Fibroblast of villous mesenchyme (primary cell): Measurements from ENCODE around the gene SPAG9. TPM values are rescaled to one million over a fixed set of nuclear protein-coding genes. Genes with fewer than 3 reads are reported as not detected.
A peak's percentile ranks its signal among the peaks of the same experiment; 100 is the strongest.

Source experiments
- DNase-seq: peaks from one replicate; pipeline ENCODE4 v3.0.0-alpha.2; 2010; ENCODE audit warnings: low read depth
- H3K4me3 ChIP-seq: 2 replicates; pipeline ENCODE4 v1.5.1; 2011; ENCODE audit warnings: low read depth, mild to moderate bottlenecking, low read length
- CTCF ChIP-seq: IDR thresholded peaks from 2 replicates; pipeline ENCODE4 v1.5.1; 2012; ENCODE audit warnings: low read depth, mild to moderate bottlenecking, low read length; ENCODE audit not compliant: insufficient read depth
- total RNA-seq: library from RNA; depleted of rRNA; stranded (reverse); fragments of >200 nt; gene quantifications from 2 replicates; pipeline ENCODE4 v1.2.3, GENCODE V29; 2012

Gene SPAG9, protein sequence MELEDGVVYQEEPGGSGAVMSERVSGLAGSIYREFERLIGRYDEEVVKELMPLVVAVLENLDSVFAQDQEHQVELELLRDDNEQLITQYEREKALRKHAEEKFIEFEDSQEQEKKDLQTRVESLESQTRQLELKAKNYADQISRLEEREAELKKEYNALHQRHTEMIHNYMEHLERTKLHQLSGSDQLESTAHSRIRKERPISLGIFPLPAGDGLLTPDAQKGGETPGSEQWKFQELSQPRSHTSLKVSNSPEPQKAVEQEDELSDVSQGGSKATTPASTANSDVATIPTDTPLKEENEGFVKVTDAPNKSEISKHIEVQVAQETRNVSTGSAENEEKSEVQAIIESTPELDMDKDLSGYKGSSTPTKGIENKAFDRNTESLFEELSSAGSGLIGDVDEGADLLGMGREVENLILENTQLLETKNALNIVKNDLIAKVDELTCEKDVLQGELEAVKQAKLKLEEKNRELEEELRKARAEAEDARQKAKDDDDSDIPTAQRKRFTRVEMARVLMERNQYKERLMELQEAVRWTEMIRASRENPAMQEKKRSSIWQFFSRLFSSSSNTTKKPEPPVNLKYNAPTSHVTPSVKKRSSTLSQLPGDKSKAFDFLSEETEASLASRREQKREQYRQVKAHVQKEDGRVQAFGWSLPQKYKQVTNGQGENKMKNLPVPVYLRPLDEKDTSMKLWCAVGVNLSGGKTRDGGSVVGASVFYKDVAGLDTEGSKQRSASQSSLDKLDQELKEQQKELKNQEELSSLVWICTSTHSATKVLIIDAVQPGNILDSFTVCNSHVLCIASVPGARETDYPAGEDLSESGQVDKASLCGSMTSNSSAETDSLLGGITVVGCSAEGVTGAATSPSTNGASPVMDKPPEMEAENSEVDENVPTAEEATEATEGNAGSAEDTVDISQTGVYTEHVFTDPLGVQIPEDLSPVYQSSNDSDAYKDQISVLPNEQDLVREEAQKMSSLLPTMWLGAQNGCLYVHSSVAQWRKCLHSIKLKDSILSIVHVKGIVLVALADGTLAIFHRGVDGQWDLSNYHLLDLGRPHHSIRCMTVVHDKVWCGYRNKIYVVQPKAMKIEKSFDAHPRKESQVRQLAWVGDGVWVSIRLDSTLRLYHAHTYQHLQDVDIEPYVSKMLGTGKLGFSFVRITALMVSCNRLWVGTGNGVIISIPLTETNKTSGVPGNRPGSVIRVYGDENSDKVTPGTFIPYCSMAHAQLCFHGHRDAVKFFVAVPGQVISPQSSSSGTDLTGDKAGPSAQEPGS (N-terminal part only)
- 75.4 and 94.6 TPM in 2 replicates for total RNA-seq

DNA sequence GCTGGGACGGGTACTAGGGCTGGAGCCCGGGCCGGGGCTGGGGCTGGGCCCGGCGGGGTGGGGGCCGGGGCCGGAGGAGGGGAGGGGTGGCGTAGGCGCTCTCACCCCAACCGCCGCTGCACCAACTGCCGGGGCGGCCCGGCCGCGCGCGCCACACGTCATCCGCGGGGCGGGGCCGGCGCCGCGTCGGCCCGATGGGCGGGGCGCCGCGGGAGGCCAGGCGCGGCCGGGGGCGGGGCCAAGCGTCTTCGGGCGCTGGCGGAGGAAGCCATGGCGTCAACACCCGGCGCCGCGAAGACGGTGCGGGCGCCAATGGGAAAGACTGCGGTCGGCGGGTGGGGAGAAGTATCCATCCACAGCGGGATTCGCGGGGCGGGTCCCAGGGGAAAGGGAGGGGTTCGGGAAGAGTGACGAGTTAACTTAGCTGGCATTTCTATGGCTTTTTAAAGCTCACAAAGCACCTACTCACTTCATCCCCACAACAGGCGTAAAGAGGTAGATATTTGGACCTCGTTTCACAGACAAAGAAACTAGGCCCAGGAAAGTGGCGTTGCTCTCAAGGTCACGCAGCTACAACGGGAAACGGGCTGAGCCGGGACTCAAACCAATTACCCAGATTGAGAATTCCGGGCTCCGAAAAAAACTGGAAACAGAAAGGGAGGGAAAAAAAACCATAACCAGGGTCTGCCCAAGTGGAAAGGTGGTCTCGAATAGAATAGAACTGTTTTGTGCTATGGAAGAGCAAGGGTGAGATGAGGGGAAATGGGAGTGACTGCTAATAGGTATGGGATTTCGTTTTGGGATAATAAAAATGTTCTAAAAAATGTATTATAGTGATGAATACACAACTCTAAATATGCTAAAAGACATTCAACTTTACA is at the start of gene SPAG9:
Gene SPAG9, minus strand, starts transcription at position 130 of the 881 bp plus-strand sequence. CDS start 212 bp downstream, outside the sequence.
- peak; percentile 97 for DNase-seq
- TF ChIP-seq CTCF: no peak
- peak within 1 kb of the TSS; percentile 78 for H3K4me3 ChIP-seq

DNA sequence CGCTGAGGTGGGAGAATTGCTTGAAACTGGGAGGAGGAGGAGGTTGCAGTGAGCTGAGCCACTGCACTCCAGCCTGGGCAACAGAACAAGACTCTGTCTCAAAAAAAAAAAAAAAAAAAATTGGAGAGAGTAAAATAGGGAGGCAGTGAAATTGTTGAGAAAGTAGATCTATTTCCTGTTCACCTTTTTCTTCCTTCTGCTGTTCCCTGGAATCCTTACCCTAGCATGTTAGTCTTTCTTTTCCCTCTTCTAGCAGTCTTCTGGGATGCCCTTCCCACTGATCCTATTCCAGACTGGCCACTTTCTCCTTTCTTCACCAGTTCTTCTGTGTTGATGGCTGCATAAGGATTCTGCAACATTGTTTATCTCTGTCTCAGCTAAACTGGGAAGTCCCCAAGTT is 48.7 kb upstream of the SPAG9 start:
- H3K4me3 ChIP-seq: no peak overlapping the region
- TF ChIP-seq CTCF: no peak
- DNase-seq: no peak

GRCh38 chr17:51166987-51167931 is 46.6 kb upstream of the SPAG9 start:
- peak; percentile 80 for TF ChIP-seq CTCF
- peak overlapping the region; percentile 87 for H3K4me3 ChIP-seq
- peak; percentile 48 for DNase-seq

GRCh38 chr17:51166198-51166986 is 45.7 kb upstream of the SPAG9 start, which contains the start of gene NME2:
Gene NME2, plus strand, starts transcription at chr17:51166411. Its CDS starts 420 bp downstream, at chr17:51166831.
- peak; percentile 87 for DNase-seq
- TF ChIP-seq CTCF: no peak

DNA sequence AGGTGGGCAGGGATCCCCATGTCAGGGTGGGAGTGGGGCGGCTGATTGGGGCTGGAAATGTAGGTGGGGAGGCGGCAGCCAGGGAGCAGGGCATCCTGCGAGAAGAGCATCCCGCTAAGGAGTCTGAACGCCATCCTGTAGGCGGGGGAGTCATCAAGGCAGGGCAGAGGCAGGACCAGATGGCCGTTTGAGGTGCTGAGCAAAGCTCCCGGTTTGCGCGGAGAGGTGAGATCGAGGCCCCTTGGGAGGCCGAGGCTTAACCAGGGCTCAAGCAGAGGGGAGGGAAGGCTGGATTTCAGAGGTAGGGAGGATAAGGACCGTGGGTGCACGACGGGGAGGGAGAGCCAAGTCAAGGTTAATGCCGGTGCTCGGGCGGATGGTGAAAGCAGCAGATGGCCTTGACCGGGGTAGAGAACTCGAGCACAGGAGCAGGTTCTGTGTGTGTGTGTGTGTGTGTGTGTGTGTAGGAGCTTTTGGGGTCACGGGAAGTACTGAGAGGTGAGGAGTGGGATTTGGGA is 45.1 kb upstream of the SPAG9 start:
- DNase-seq: no peak

More at GRCh38 chr17:51166198-51166986, 45.7 kb upstream of the SPAG9 start, which contains the start of gene NME2:
- peak within 1 kb of the TSS; percentile 87 for H3K4me3 ChIP-seq

More for the DNA sequence above, 45.1 kb upstream of the SPAG9 start:
- peak overlapping the region; percentile 87 for H3K4me3 ChIP-seq
- TF ChIP-seq CTCF: no peak
